HG02678 (cell line): ENCODE results near the gene KIF27.
"Not testable (repeated sequence)": the region's sequence is repeated elsewhere in the genome, so short reads cannot be mapped to it uniquely, and the experiment has no call there.

ENCODE experiments used
- ATAC-seq: cut with Tn5 transposase; IDR thresholded peaks from one replicate; pipeline ENCODE4 v1.9.1; 2021; ENCODE audit warnings: mild to moderate bottlenecking, moderate library complexity; ENCODE audit not compliant: unreplicated experiment

KIF27 gene, protein sequence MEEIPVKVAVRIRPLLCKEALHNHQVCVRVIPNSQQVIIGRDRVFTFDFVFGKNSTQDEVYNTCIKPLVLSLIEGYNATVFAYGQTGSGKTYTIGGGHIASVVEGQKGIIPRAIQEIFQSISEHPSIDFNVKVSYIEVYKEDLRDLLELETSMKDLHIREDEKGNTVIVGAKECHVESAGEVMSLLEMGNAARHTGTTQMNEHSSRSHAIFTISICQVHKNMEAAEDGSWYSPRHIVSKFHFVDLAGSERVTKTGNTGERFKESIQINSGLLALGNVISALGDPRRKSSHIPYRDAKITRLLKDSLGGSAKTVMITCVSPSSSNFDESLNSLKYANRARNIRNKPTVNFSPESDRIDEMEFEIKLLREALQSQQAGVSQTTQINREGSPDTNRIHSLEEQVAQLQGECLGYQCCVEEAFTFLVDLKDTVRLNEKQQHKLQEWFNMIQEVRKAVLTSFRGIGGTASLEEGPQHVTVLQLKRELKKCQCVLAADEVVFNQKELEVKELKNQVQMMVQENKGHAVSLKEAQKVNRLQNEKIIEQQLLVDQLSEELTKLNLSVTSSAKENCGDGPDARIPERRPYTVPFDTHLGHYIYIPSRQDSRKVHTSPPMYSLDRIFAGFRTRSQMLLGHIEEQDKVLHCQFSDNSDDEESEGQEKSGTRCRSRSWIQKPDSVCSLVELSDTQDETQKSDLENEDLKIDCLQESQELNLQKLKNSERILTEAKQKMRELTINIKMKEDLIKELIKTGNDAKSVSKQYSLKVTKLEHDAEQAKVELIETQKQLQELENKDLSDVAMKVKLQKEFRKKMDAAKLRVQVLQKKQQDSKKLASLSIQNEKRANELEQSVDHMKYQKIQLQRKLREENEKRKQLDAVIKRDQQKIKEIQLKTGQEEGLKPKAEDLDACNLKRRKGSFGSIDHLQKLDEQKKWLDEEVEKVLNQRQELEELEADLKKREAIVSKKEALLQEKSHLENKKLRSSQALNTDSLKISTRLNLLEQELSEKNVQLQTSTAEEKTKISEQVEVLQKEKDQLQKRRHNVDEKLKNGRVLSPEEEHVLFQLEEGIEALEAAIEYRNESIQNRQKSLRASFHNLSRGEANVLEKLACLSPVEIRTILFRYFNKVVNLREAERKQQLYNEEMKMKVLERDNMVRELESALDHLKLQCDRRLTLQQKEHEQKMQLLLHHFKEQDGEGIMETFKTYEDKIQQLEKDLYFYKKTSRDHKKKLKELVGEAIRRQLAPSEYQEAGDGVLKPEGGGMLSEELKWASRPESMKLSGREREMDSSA (N-terminal part only)

DNA sequence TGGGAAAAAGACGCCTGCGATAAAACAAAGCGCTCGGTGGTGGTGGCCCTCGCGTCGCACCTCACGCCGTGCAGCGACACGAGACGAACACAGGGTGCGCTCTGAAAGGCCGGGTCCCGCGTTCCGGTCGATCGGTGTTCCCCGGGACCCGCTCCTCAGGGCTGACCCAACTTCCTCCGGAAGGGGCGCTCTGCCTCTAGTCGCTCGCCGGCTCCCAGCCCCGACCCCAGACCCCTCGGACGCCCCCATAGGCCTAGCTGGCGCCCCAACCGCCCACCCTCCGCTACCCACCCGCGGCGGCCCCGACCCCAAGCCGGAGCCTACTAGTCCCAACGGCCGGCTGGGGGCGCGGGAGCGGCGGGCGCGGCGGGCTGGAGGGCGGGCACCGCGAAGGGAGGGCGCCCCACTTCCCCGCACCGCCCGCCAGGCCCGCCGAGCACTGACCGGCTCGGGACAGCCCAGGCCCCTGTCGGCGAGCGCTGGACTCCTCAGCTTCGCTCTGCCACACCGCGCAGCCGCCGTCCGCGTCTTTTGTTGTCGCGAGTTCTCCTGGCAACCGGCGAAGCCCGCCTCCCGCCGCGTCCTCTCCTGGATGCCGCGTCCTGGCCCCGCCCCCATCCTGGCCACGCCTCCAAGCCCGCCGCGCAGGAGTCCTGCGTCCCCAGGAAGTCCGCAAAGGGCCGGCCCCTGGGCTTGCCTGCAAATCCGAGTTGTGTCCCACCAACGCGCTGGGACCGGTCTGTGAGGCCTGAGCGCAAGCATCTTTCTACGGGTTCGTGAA, at the start of gene KIF27:
Gene KIF27 (minus strand): TSS at position 506 of the 781 bp plus-strand sequence. CDS start 5,841 bp downstream, outside the sequence.
- ATAC-seq, result peak; percentile 95

DNA sequence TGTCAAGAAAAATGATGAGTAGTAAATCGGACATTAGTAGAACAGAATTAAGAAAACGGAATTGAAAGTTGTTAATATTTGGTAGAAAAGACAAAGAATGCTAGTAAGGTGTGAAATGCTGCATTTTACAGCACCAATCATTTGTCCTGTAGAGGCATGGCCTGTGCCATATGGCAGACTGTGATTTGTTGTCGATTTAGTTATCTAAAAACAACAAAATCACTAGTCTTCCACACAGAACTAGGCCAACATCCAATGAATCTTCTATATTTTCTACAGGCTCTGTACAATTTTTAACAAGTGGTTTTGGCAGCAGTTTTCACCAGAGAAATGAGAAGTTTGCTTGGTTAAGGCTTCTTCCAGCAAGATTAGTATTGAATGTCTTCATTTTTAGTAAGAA, 48.4 kb upstream of the KIF27 start:
- ATAC-seq, result no peak

DNA sequence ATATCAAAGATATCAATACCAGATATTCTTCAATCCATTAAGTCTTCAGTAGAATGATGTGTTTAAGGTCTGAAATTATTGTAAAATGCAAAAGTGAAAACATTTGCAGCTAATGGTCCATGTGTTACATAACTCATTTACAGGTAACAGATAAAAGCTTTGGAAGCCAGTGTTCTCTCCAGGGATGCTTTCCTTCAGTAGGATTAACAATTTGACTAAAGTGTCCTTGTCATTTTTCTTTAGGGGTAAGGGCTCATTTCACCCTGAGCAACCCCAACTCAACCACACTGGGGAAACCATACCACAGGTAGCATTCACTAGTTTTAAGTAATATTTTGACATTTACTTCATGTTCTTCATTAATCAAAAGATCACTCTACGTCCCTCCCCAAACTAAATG, 45.8 kb upstream of the KIF27 start:
- no peak for ATAC-seq

- ATAC-seq, result no peak
Measured at GRCh38 chr9:83966209-83966582, 45.0 kb upstream of the KIF27 start.

GRCh38 chr9:83965350-83966208, 44.3 kb upstream of the KIF27 start:
- ATAC-seq, result no peak

DNA sequence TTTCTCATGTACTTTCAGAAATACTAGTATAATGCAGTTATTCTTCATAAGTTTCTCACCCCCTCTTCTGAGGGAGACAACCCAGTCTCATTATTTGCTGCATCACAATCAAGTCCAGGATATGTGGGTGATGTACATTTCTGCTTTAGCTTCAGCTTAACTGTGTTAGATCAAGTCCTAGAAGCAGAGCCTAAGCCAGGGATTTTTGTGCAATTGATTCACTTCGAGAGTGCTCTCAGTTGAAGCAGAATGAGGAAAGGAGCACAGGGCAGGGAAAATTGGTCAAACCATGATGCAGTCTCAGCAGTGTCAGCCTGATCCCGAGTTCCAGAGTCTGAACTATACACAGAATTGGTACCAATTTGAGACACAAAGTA, 43.7 kb upstream of the KIF27 start:
- ATAC-seq, result no peak

DNA sequence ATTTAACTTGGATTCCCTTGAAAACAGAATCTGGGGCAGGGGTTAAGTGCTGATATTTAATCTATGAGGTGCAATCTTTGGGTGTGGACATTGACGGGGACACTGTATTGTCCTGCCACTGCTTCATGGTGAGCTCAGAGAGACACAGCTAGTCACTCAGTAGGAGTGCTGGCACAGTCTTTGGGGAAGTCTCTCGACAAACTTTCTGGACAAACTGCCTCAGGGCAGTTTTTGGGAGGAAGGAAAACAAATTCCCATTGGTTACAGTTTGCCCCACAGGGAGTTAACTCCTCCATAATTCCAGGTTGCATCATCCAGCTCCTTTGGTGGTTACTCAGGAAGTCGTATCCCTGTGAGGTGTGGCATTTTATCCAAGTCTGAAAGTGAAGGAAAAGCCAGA, 40.9 kb upstream of the KIF27 start:
- no peak for ATAC-seq

GRCh38 chr9:83960991-83961390, 39.8 kb upstream of the KIF27 start:
- no peak for ATAC-seq

GRCh38 chr9:83959061-83959460, 37.8 kb upstream of the KIF27 start:
- ATAC-seq, result no peak

DNA sequence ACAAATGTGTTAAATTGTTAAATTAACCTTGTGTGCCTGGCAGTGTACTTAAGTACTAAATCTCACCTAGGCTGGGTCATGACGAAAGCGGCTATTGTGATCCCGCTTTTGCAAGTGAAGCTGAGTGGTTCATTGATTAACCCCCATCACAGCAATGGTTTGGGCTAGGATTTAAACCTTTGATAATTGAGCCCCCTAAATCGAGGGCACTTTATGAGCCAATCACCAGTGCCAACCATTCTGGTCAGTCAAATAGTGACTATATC, 35.9 kb upstream of the KIF27 start:
- no peak for ATAC-seq

DNA sequence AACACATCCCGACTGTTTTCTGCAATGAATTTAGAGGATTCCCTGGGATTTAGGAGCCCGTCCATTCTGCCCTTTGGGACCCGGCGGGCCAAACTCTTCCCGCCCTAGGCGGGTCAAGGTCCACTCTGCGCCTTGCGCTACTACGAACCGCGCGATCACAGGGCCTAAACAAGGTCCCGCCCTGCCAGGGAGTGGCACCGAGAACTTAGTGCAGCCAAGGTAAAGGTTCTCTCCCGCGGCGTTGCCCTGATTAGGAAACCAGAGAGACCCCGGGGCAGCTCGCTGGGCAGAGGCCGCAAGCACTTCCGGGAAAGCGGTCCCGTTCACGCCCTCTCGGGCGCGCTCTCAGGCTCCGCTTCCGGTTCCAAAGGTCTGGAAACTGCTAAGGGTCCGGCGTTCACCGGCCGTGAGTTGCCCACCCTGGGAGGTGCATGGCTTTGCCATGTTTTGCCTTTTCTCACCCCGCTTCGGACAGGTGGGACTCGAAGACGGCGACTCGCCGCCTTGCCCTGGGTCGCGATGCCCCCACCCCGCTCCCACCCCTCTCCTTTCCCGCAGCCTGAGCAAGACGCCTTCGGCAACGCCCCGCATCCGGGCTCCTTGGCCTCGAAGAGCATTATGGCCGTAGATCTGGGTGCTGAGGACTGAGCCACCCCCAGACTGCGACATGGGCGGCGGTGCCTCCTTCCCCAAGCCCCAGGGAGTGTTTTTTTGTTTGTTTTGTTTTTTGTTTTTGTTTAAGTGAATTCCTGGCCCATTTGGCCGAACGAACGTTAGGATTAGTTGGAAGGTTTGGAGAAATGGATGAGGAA, 35.4 kb upstream of the KIF27 start:
- ATAC-seq, result peak; percentile 87

- ATAC-seq, result peak; percentile 66
Measured at GRCh38 chr9:83956086-83956435, 34.8 kb upstream of the KIF27 start.

- ATAC-seq, result not testable (repeated sequence)
Measured at GRCh38 chr9:83948096-83948495, 26.9 kb upstream of the KIF27 start.

GRCh38 chr9:83940590-83941303, 19.5 kb upstream of the KIF27 start:
- no peak for ATAC-seq

DNA sequence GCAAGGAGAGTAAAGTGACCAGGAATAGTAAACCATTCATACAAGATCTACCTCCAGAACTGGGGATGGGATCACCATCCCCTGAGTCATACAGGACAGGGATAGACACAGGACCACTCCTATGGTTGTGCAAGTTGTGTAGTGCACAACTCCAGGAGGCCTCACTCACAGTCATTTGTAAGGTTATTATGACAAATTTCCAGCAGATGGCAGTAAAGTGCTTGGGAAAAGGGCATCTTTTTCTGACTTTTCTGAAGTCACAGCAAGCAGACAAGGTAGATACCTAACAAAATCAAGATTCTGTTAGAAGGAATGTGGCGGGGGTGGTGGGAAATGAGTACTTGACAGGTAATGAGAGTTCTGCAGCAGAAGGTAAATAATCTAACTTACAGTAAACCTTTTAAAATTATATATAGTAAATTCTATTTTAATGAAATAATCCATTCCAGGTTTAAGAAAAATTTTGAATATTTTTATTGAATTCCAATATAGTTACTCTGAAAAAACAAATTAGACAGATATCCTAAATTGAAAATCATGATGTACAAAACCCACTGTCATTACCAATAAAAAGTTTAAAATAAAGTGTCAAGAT, 16.7 kb upstream of the KIF27 start:
- ATAC-seq, result peak; percentile 72

- ATAC-seq, result no peak
Measured at GRCh38 chr9:83936523-83936922, 15.3 kb upstream of the KIF27 start.

GRCh38 chr9:83935276-83935935, 14.2 kb upstream of the KIF27 start:
- ATAC-seq, result no peak
